Prostate gland (tissue), 2 donors: Measurements from ENCODE around the gene FLT1.

Experiments
- CTCF ChIP-seq, 4 experiments: fragments of 200-600 bp in 2 of 4; fragments of 450-650 bp in 2 of 4; sonication (generic) in 2 of 4; IDR thresholded peaks; 1 replicate in 3 of 4; 2 replicates in 1 of 4; pipeline ENCODE4 v1.5.1; 2016 to 2019; ENCODE audit warnings: antibody characterized with exemption in 4 of 4, mild to moderate bottlenecking in 2 of 4, moderate library complexity in 2 of 4
- POLR2A ChIP-seq: fragments of 450-650 bp; IDR thresholded peaks from one replicate; pipeline ENCODE4 v1.6.1; 2016; ENCODE audit warnings: antibody characterized with exemption, mild to moderate bottlenecking

DNA sequence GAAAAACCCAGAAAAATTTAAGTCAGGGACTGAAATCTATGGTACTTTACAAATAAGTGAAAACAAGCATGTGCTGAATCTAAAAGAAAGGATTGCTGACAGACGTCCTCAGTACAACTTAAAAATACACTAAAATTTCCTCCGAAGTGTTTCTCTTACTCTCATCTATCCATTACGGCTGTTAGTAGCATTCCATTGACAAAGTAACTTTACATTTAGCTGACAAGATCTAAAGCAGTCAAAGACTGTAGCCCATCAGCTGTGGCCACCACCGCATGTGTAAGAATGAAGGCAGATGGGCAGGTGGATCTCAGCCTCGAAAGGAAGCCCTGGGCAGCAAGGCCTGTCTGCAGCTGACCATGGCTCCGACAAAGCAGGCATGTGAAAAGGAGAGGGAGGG lies 59.0 kb downstream of the FLT1 start:
- TF ChIP-seq CTCF (IDR thresholded peaks at IDR 0.05) (no peak), POLR2A (no peak)
